Erythroblast (primary cell): ENCODE data around the gene IFT88.

Experiments
- GATA1 ChIP-seq: IDR thresholded peaks from 2 replicates; pipeline ENCODE4 v1.6.1; 2011; ENCODE audit warnings: low read depth, mild to moderate bottlenecking, control low read depth, low read length, moderate library complexity
- POLR2A ChIP-seq: IDR thresholded peaks from 2 replicates; pipeline ENCODE4 v1.6.1; 2011; ENCODE audit warnings: mild to moderate bottlenecking, low read length

DNA sequence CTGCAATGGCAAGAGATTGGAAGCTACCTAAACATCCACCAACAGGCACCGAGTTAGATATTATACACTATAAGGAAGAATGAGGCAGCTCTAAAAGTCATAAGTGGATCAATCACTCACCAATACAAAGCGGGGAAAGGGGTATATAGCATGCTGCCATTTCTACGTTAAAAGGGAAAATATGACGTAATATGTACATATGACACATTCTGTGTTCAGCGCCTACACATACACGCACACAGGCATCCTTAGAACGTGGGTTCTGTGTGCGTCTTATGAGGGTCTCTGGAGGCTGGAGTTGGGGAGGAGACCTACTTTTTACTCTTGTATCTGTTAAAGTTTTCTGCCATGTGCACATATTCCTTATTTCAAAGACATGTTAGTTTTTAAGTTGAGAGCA is 142.4 kb downstream of the IFT88 start:
- no peak for TF ChIP-seq POLR2A
- no peak for TF ChIP-seq GATA1
